RWPE1 (cell line): ENCODE data around the gene P2RX2.

Experiments
- CTCF ChIA-PET: fragments of 350-600 bp; sonication (Branson Sonifier 250); formaldehyde crosslinking; extraction: SDS; loops from one replicate; lab custom pipeline; 2021; lab: Yijun Ruan, JAX
- POLR2A ChIA-PET: fragments of 400-600 bp; formaldehyde crosslinking; extraction: SDS; loops from one replicate; lab custom pipeline; 2020; ENCODE audit warnings: antibody characterized with exemption; ENCODE audit not compliant: low non-redundant PET; lab: Yijun Ruan, JAX
- DNase-seq: peaks from one replicate; pipeline ENCODE4 v3.0.0; 2012; ENCODE audit warnings: low spot score
- H3K27ac ChIP-seq: fragments of 450-650 bp; 2 replicates; pipeline ENCODE4 v1.5.1; 2017
- TF ChIP-seq, protein P1 (sequence below): fragments of 450-650 bp; conservative IDR thresholded peaks from 2 replicates; pipeline ENCODE4 v1.5.1; 2017; ENCODE audit warnings: low read depth, mild to moderate bottlenecking

Gene P2RX2

GRCh38 chr12:132637811-132638210 is 19.2 kb downstream of the P2RX2 start:
- TF ChIP-seq, protein P1, sequence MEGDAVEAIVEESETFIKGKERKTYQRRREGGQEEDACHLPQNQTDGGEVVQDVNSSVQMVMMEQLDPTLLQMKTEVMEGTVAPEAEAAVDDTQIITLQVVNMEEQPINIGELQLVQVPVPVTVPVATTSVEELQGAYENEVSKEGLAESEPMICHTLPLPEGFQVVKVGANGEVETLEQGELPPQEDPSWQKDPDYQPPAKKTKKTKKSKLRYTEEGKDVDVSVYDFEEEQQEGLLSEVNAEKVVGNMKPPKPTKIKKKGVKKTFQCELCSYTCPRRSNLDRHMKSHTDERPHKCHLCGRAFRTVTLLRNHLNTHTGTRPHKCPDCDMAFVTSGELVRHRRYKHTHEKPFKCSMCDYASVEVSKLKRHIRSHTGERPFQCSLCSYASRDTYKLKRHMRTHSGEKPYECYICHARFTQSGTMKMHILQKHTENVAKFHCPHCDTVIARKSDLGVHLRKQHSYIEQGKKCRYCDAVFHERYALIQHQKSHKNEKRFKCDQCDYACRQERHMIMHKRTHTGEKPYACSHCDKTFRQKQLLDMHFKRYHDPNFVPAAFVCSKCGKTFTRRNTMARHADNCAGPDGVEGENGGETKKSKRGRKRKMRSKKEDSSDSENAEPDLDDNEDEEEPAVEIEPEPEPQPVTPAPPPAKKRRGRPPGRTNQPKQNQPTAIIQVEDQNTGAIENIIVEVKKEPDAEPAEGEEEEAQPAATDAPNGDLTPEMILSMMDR: no peak

DNA sequence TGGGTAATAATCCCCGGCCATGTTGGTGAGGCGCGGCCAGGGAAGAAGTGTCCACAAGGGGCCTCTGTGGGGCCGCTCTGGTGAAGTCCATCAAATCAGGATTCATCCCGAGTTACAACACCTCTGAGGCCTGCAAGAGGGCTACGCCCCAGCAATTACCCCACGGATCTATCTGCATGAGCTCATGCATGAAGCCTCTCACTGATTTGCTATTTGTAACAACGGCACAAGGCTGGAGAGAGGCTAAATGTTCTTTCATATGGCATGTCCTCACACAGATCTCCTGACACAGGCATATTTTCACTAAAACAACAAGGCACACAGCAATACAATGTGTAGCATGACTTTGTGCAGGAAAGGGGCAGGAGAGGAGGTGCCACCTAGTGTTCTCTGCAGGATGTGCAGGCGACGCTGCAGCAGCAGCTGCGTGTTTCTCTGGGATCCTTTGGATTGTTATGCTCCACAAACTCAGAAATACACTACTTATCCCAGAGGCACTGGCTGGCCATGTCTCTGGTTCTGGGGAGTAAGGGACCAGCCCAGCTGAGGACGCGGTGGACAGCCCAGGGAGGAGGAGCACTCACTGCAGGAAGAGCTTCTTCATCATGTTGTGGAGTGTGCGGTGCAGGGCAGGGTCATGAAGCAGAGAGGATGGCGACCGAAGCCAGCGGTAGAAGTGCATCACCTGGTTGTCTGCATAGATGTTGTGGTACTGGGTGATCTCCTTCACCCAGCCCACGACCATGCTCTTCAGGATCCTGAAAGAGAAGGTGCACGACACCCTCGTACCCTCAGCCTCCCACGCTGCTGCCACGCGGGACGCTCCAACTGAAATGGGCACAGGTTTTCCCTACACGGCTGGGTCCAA is 20.2 kb downstream of the P2RX2 start:
- peak; percentile 49 for DNase-seq
- TF ChIP-seq, protein P1: peak; percentile 83
- 0 out of 2 replicates have a peak overlapping the region, but pooled peaks have one; percentile 1 for H3K27ac ChIP-seq
- ChIA-PET POLR2A (interaction anchor here (0.5 to 0.6 kb wide), 2 partner anchors 32 to 44 kb away, joined by 3 to 8 read pairs; no protein-coding TSS in a partner anchor), CTCF (interaction anchor here (0.6 to 1.7 kb wide), 13 partner anchors 9 to 223 kb away, joined by 3 to 12 read pairs (median 3); no protein-coding TSS in a partner anchor)

More at GRCh38 chr12:132637811-132638210, 19.2 kb downstream of the P2RX2 start:
- H3K27ac ChIP-seq: no peak overlapping the region
- no peak for DNase-seq
- ChIA-PET POLR2A (no interaction called here), CTCF (interaction anchor here (1.7 kb wide), 1 partner anchor 35 kb away, joined by 5 read pairs; no protein-coding TSS in a partner anchor)

DNA sequence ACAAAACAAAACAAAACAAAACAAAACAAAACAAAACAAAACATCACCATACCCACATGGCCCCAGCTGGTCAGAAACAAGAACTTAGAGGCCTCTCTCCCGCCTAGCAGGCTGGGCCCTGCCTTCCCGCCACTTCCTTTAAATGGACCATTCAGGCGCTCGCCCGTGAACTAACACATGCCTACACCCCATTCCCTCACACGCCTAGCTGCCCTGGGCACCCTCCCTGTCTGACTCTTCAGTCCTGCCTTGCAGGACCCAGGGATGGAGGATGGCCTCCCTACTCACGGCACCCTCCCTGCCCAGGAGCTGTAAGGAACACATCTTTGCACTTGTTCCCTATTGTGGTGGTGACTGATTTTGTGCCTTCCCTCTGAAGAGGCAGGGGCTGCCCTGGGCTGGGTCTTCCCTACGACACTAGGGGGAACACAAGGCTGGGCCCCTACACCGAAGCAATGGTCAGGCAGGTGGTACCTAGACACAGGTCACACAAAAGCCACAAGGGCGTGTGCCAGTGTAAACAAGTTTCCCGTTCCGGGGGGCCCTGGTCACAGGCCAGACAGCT is 21.5 kb downstream of the P2RX2 start:
- DNase-seq: no peak
- TF ChIP-seq, protein P1: no peak
- POLR2A ChIA-PET: interaction anchor here (0.5 kb wide), 1 partner anchor 500 kb away, joined by 3 read pairs; no protein-coding TSS in a partner anchor
- H3K27ac ChIP-seq: peak overlapping the region; percentile 7; the same call in 1 of the 2 replicates
- CTCF ChIA-PET: no interaction called here

- ChIA-PET CTCF (interaction anchor here (0.5 kb wide), 1 partner anchor 13 kb away, joined by 3 read pairs; no protein-coding TSS in a partner anchor), POLR2A (interaction anchor here (0.5 kb wide), 1 partner anchor 501 kb away, joined by 3 read pairs; no protein-coding TSS in a partner anchor)
- TF ChIP-seq, protein P1: no peak
- no peak overlapping the region for H3K27ac ChIP-seq
- DNase-seq: no peak
These were observed 22.4 kb downstream of the P2RX2 start for GRCh38 chr12:132640936-132641335.

GRCh38 chr12:132641811-132642650 is 23.5 kb downstream of the P2RX2 start:
- H3K27ac ChIP-seq: no peak overlapping the region
- TF ChIP-seq, protein P1: no peak
- ChIA-PET POLR2A (no interaction called here), CTCF (no interaction called here)
- DNase-seq: no peak
